Breast epithelium (tissue), 4 donors: ENCODE measurements around the gene BABAM2. TPM values are rescaled to one million over a fixed set of nuclear protein-coding genes. Genes with fewer than 3 reads are reported as not detected.
"Not testable (repeated sequence)": the region's sequence is repeated elsewhere in the genome, so short reads cannot be mapped to it uniquely, and the experiment has no call there.

Experiments
- DNase-seq, 2 donors: peaks; one replicate each; pipeline ENCODE4 v3.0.0-alpha.2; 2019; ENCODE audit warnings: low spot score in 2 of 2
- H3K27ac ChIP-seq, 2 donors: fragments of 200-600 bp; sonication (generic) in 1 of 2; one replicate each; pipeline ENCODE4 v1.5.1; 2016 to 2019; ENCODE audit warnings: mild to moderate bottlenecking in 1 of 2
- H3K27me3 ChIP-seq, 2 donors: fragments of 200-600 bp; sonication (generic) in 1 of 2; one replicate each; pipeline versions ENCODE4 v1.5.1 to v1.6.0; 2017 to 2019; ENCODE audit warnings: control low read depth in 1 of 2, mild to moderate bottlenecking in 1 of 2
- H3K36me3 ChIP-seq: fragments of 200-600 bp; one replicate; pipeline ENCODE4 v1.5.1; 2019
- H3K4me1 ChIP-seq, 2 donors: fragments of 200-600 bp; sonication (generic); one replicate each; pipeline ENCODE4 v1.5.1; 2016 to 2019; ENCODE audit warnings: control low read depth in 1 of 2
- H3K4me3 ChIP-seq, 3 donors: fragments of 200-600 bp; sonication (generic); 1 replicate in 2 of 3; 2 replicates in 1 of 3; pipeline ENCODE4 v1.5.1; 2016 to 2019; ENCODE audit warnings: mild to moderate bottlenecking in 3 of 3, moderate library complexity in 2 of 3
- H3K9me3 ChIP-seq, 2 donors: fragments of 200-600 bp; sonication (generic) in 1 of 2; one replicate each; pipeline ENCODE4 v1.5.1; 2016 to 2019; ENCODE audit warnings: control low read depth in 1 of 2
- POLR2A ChIP-seq: fragments of 450-650 bp; IDR thresholded peaks from one replicate; pipeline ENCODE4 v1.6.1; 2016; ENCODE audit warnings: antibody characterized with exemption, mild to moderate bottlenecking, moderate library complexity
- POLR2AphosphoS5 ChIP-seq, 3 donors: sonication (generic); formaldehyde crosslinking; IDR thresholded peaks; one replicate each; pipeline ENCODE4 v1.6.1; 2017; ENCODE audit warnings: antibody characterized with exemption in 3 of 3
- intact Hi-C: fragments of 100-400 bp; cut with DNase I; formaldehyde crosslinking; loops from one replicate; pipeline ENCODE4 v1.15.1; 2023; ENCODE audit warnings: low total_unique reads
- total RNA-seq, 3 donors: library from RNA; depleted of rRNA; stranded (reverse); fragments of >200 nt; gene quantifications; one replicate each; pipeline ENCODE4 v1.1.0, GENCODE V29; 2016
- TF ChIP-seq, protein P1 (sequence below), 3 donors: fragments of 450-650 bp; IDR thresholded peaks; one replicate each; pipeline ENCODE4 v1.5.1; 2016 to 2017; ENCODE audit warnings: antibody characterized with exemption in 3 of 3, mild to moderate bottlenecking in 3 of 3, moderate library complexity in 3 of 3

Gene BABAM2
- total RNA-seq, 3 donors from 2014 or later, result 34.7 to 46.2 (median 37.4) TPM

DNA sequence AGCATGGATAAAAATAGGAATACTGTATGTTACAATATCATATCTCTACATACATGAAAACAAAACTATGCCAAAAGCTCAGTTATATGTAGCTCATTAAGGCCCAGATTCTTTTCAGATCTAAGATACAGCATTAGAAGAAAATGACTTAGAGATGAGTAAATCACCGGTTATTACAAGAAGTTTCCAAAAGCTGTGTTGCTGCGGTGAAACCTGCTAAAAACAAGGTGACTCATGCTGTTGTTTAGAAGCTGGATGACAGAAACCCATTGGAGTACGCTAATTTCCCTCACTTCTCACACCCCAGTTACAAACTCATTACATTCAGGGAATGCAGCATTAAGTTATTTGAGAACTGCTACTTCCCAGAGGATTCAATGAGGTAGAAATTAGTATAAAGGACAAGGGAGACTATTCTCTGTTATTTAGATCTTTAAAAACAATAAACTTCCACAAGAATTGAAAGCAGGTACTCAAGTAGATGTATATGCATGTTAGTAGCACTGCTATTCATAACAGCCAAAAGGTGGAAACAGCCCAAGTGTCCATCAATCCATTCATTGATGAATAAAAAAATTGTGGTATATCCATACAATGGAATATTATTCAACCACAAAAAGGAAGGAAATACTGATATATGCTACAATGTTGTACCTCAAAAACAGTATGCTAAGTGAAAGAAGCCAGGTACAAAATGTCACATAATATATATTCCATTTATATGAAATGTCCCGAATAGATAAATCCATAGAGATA lies 32.9 kb upstream of the BABAM2 start:
- H3K36me3 ChIP-seq, result no peaks in the 10 kb centered on the region
- TF ChIP-seq, protein P1, sequence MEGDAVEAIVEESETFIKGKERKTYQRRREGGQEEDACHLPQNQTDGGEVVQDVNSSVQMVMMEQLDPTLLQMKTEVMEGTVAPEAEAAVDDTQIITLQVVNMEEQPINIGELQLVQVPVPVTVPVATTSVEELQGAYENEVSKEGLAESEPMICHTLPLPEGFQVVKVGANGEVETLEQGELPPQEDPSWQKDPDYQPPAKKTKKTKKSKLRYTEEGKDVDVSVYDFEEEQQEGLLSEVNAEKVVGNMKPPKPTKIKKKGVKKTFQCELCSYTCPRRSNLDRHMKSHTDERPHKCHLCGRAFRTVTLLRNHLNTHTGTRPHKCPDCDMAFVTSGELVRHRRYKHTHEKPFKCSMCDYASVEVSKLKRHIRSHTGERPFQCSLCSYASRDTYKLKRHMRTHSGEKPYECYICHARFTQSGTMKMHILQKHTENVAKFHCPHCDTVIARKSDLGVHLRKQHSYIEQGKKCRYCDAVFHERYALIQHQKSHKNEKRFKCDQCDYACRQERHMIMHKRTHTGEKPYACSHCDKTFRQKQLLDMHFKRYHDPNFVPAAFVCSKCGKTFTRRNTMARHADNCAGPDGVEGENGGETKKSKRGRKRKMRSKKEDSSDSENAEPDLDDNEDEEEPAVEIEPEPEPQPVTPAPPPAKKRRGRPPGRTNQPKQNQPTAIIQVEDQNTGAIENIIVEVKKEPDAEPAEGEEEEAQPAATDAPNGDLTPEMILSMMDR (IDR thresholded peaks at IDR 0.05), result no peak
- TF ChIP-seq POLR2AphosphoS5 (IDR thresholded peaks at IDR 0.05) (no peak), POLR2A (no peak)
- no peak for DNase-seq
- no peak overlapping the region for H3K27ac ChIP-seq
- H3K4me3 ChIP-seq, result no peak overlapping the region
- H3K9me3 ChIP-seq, result no peaks in the 10 kb centered on the region
- intact Hi-C loops, result no loop called here
- no peaks in the 10 kb centered on the region for H3K4me1 ChIP-seq
- no peaks in the 10 kb centered on the region for H3K27me3 ChIP-seq

DNA sequence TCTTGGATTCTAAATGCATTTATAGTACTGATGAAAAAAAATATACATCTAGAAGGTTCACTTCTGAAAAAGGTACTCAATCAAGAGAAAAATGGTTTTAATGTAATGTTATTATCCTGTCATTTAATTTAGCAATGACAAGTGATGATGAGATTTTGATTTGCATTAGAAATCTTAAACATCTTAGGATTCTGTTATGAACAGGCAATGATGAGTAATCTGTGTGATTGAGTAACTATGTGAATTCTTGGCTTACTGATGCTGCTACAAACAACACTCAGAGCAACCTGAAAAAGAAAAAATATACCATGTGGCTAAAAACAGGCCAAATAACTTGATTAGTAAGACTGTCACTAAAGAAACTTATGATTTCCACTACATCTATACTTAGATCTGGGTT lies 30.4 kb upstream of the BABAM2 start:
- no peak overlapping the region for H3K4me3 ChIP-seq
- TF ChIP-seq, protein P1 (IDR thresholded peaks at IDR 0.05), result no peak
- TF ChIP-seq POLR2A, result no peak
- TF ChIP-seq POLR2AphosphoS5 (IDR thresholded peaks at IDR 0.05), result no peak
- H3K36me3 ChIP-seq, result no peaks in the 10 kb centered on the region
- intact Hi-C loops, result no loop called here
- H3K27me3 ChIP-seq, result no peaks in the 10 kb centered on the region
- H3K9me3 ChIP-seq, result no peaks in the 10 kb centered on the region
- no peak for DNase-seq
- H3K27ac ChIP-seq, result no peak overlapping the region
- H3K4me1 ChIP-seq, result no peaks in the 10 kb centered on the region

DNA sequence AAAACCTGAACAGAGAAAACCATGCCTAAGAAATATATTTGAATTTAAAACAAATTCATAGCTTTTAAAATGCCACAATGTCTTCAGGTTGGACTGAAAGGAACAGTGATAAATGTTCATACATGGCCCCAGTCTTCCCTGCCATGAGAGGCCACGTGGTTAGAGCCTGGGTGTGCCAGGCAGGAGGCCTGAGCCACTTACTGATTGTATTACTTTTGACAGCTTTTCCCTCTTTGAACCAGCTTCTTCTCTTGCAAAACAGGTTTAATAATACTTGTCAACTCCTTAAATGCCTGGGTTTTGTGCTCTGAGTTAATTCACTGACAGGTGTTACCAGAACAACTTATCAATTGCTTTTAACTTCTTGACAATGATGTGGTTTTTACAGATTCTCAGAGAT lies 27.4 kb upstream of the BABAM2 start:
- no peak for TF ChIP-seq POLR2A
- no peak for TF ChIP-seq POLR2AphosphoS5 (IDR thresholded peaks at IDR 0.05)
- TF ChIP-seq, protein P1 (IDR thresholded peaks at IDR 0.05), result no peak
- Histone ChIP-seq H3K27me3 (no peaks in the 10 kb centered on the region), H3K27ac (no peak overlapping the region), H3K4me1 (no peaks in the 10 kb centered on the region), H3K36me3 (no peaks in the 10 kb centered on the region), H3K9me3 (no peaks in the 10 kb centered on the region), H3K4me3 (no peak overlapping the region)
- DNase-seq, result no peak
- intact Hi-C loops, result no loop called here

DNA sequence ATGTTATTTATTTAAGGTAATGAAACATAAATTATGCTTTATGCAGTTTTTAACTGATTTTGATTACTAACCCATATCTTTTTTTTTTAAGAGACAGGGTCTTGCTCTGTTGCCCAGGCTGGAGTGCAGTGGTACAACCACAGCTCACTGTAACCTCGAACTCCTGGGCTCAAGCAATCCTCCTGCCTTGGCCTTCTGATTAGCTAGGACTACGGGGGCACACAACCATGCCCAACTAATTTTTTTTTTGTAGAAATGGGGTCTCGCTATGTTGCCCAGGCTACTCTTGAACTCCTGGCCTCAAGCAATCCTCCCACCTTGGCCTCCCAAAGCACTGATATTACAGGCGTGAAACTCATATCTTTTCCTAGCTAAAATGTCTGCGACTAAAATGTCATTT lies 26.6 kb upstream of the BABAM2 start:
- intact Hi-C loops, H3K4me1 ChIP-seq, H3K27ac ChIP-seq, H3K4me3 ChIP-seq, H3K36me3 ChIP-seq, H3K27me3 ChIP-seq, DNase-seq, H3K9me3 ChIP-seq: not testable (repeated sequence)

DNA sequence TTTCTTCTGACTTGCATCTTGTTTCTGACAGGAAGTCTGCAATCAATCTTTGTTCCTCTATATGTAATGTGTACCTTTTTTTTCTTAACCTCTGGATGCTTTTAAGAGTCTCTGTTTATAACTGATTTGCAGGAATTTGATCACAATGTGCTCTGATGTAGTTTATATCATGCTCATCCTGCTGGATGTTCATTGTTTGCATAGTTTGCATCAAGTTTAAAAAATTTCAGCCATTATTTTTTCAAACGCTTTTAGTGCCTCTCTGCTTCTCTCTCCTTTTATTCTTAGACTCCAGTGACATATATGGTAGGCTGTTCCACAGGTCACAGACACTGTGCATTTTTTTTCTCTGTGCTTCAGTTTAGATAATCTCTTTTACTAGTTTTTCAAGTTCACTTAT lies 24.3 kb upstream of the BABAM2 start:
- Histone ChIP-seq H3K36me3 (no peaks in the 10 kb centered on the region), H3K27me3 (no peaks in the 10 kb centered on the region), H3K9me3 (no peaks in the 10 kb centered on the region), H3K27ac (no peak overlapping the region), H3K4me1 (no peaks in the 10 kb centered on the region), H3K4me3 (no peak overlapping the region)
- intact Hi-C loops, result no loop called here
- TF ChIP-seq, protein P1 (IDR thresholded peaks at IDR 0.05), result no peak
- TF ChIP-seq POLR2A, result no peak
- TF ChIP-seq POLR2AphosphoS5 (IDR thresholded peaks at IDR 0.05), result no peak
- DNase-seq, result no peak
